Keratinocyte (primary cell): ENCODE data around the gene CAMKMT.

Experiments used
- CTCF ChIP-seq, 3 experiments: IDR thresholded peaks in 1 of 3; conservative IDR thresholded peaks in 1 of 3; optimal IDR thresholded peaks in 1 of 3; 2 replicates in 2 of 3; 3 replicates in 1 of 3; pipeline versions ENCODE3 to v1.5.1; 2011; ENCODE audit warnings: low read length in 3 of 3, mild to moderate bottlenecking in 3 of 3, moderate library complexity in 2 of 3, control low read depth in 1 of 3, inconsistent platforms in 1 of 3; ENCODE audit not compliant: insufficient read depth in 2 of 3; ENCODE audit errors: extremely low read depth in 1 of 3
- EZH2 ChIP-seq: IDR thresholded peaks from one replicate; pipeline ENCODE4 v1.6.1; 2012; ENCODE audit warnings: inconsistent platforms, mild to moderate bottlenecking, low read length, moderate library complexity

- no peak for TF ChIP-seq CTCF (optimal IDR thresholded peaks at IDR 0.05 in 1 of 3, IDR thresholded peaks at IDR 0.05 in 1 of 3, conservative IDR thresholded peaks at IDR 0.05 in 1 of 3; ENCODE audit: extremely low read depth in 1 of 3, insufficient read depth in 2 of 3, low read length in 3 of 3)
- TF ChIP-seq EZH2: no peak
Observed at GRCh38 chr2:44718431-44718830, 356.7 kb downstream of the CAMKMT start.
